Measurements from ENCODE around the gene SH3PXD2A. TPM values are rescaled to one million over a fixed set of nuclear protein-coding genes. Genes with fewer than 3 reads are reported as not detected.

Gene SH3PXD2A
- total and polyA plus RNA-seq, 9 of the 15 experiments (the other 6 are each of a cell fraction or from before 2014, with no cell fraction given): 0.41 to 9.3 (median 2.5) TPM

DNA sequence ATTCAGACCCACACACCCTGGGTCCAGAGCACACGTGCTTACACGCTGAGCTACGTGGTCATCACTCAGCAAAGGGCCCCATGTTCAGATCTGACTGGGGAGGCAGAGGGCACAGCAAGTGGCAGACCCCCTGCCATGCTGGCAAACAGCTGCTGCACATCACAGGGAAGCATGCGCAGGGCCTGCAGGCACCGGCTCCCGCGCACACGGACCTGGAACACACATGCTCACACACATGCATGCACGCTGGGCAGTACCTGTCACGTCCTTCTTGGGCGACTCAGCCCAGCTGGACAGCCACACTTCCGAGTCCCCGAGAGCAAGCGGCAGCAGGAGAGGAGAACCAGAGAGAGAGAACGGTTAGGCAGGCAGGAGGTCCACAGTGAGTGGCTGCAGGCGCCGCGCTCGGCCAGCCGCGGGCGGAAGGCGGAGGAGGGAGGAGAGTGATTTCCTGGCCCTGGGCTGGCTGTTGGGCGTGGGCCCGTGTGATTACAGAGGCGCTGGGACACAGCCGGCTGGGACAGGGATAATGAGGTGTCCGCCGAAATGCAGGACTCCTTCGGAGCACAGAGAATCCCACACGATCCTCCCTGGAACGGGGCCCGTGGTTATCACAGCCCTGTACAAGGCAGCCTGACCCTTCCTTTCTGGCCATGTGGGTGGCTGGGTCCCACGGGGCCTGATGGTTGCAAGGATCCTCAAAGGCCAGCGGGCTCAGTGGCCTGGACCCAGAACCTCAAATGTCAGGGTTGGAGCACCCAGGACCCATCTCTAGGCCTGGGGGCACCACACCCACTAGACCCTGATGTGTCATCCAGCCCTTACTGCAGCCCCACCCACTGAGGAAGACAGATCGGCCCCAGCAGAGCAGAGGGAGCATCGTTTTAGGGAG, 186.8 kb downstream of the SH3PXD2A start (continued):
- peak; percentile 57 for TF ChIP-seq RBBP5 (IDR thresholded peaks at IDR 0.05; ENCODE audit: borderline replicate concordance, insufficient read depth, low read length, poor library complexity, severe bottlenecking)
- TF ChIP-seq RB1 (IDR thresholded peaks at IDR 0.05; ENCODE audit: low read depth): no peak
- 0 out of 2 replicates have a peak, but pooled peaks have one; percentile 47 for TF ChIP-seq FOXP1 (CRISPR knock-in tag; IDR thresholded peaks at IDR 0.05)
- TF ChIP-seq, protein P1, sequence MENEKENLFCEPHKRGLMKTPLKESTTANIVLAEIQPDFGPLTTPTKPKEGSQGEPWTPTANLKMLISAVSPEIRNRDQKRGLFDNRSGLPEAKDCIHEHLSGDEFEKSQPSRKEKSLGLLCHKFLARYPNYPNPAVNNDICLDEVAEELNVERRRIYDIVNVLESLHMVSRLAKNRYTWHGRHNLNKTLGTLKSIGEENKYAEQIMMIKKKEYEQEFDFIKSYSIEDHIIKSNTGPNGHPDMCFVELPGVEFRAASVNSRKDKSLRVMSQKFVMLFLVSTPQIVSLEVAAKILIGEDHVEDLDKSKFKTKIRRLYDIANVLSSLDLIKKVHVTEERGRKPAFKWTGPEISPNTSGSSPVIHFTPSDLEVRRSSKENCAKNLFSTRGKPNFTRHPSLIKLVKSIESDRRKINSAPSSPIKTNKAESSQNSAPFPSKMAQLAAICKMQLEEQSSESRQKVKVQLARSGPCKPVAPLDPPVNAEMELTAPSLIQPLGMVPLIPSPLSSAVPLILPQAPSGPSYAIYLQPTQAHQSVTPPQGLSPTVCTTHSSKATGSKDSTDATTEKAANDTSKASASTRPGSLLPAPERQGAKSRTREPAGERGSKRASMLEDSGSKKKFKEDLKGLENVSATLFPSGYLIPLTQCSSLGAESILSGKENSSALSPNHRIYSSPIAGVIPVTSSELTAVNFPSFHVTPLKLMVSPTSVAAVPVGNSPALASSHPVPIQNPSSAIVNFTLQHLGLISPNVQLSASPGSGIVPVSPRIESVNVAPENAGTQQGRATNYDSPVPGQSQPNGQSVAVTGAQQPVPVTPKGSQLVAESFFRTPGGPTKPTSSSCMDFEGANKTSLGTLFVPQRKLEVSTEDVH (IDR thresholded peaks at IDR 0.05; ENCODE audit: low read depth, partially characterized antibody): no peak
- TF ChIP-seq, protein P2, sequence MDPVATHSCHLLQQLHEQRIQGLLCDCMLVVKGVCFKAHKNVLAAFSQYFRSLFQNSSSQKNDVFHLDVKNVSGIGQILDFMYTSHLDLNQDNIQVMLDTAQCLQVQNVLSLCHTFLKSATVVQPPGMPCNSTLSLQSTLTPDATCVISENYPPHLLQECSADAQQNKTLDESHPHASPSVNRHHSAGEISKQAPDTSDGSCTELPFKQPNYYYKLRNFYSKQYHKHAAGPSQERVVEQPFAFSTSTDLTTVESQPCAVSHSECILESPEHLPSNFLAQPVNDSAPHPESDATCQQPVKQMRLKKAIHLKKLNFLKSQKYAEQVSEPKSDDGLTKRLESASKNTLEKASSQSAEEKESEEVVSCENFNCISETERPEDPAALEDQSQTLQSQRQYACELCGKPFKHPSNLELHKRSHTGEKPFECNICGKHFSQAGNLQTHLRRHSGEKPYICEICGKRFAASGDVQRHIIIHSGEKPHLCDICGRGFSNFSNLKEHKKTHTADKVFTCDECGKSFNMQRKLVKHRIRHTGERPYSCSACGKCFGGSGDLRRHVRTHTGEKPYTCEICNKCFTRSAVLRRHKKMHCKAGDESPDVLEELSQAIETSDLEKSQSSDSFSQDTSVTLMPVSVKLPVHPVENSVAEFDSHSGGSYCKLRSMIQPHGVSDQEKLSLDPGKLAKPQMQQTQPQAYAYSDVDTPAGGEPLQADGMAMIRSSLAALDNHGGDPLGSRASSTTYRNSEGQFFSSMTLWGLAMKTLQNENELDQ (CRISPR knock-in tag; IDR thresholded peaks at IDR 0.05; ENCODE audit: borderline replicate concordance): no peak
- TF ChIP-seq EP400 (IDR thresholded peaks at IDR 0.05): peak; percentile 66; the same call in 1 of the 2 replicates
- TF ChIP-seq SAFB2 (IDR thresholded peaks at IDR 0.05; ENCODE audit: borderline replicate concordance, low read depth, low read length, severe bottlenecking): no peak
- no peak for TF ChIP-seq HDAC6 (IDR thresholded peaks at IDR 0.05; ENCODE audit: low read depth, low read length)
- TF ChIP-seq, protein P3, sequence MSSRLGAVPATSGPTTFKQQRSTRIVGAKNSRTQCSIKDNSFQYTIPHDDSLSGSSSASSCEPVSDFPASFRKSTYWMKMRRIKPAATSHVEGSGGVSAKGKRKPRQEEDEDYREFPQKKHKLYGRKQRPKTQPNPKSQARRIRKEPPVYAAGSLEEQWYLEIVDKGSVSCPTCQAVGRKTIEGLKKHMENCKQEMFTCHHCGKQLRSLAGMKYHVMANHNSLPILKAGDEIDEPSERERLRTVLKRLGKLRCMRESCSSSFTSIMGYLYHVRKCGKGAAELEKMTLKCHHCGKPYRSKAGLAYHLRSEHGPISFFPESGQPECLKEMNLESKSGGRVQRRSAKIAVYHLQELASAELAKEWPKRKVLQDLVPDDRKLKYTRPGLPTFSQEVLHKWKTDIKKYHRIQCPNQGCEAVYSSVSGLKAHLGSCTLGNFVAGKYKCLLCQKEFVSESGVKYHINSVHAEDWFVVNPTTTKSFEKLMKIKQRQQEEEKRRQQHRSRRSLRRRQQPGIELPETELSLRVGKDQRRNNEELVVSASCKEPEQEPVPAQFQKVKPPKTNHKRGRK (tag; IDR thresholded peaks at IDR 0.05): no peak
- TF ChIP-seq GATA2 (CRISPR knock-in tag; IDR thresholded peaks at IDR 0.05): no peak
- TF ChIP-seq CBX5 (IDR thresholded peaks at IDR 0.05; ENCODE audit: borderline replicate concordance, low read depth): 0 out of 2 replicates have a peak, but pooled peaks have one; percentile 55
- TF ChIP-seq, protein P4, sequence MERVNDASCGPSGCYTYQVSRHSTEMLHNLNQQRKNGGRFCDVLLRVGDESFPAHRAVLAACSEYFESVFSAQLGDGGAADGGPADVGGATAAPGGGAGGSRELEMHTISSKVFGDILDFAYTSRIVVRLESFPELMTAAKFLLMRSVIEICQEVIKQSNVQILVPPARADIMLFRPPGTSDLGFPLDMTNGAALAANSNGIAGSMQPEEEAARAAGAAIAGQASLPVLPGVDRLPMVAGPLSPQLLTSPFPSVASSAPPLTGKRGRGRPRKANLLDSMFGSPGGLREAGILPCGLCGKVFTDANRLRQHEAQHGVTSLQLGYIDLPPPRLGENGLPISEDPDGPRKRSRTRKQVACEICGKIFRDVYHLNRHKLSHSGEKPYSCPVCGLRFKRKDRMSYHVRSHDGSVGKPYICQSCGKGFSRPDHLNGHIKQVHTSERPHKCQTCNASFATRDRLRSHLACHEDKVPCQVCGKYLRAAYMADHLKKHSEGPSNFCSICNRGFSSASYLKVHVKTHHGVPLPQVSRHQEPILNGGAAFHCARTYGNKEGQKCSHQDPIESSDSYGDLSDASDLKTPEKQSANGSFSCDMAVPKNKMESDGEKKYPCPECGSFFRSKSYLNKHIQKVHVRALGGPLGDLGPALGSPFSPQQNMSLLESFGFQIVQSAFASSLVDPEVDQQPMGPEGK (CRISPR knock-in tag; IDR thresholded peaks at IDR 0.05; ENCODE audit: borderline replicate concordance): no peak
- no peak; the same call in 1 of the 2 replicates for TF ChIP-seq GATAD2A (IDR thresholded peaks at IDR 0.05)
- TF ChIP-seq CXXC5 (CRISPR knock-in tag; IDR thresholded peaks at IDR 0.05): 0 out of 2 replicates have a peak, but pooled peaks have one; percentile 20
- TF ChIP-seq NRF1 (conservative IDR thresholded peaks at IDR 0.05 in 1 of 2, IDR thresholded peaks at IDR 0.05 in 1 of 2): peak; percentile 84 to 88

Measured in K562 (cell line).